K562 (cell line): ENCODE measurements around the gene LARP7.

Source experiments
- ATF1 ChIP-seq, 2 experiments: fragments of 450-650 bp in 1 of 2; IDR thresholded peaks; 2 replicates each; pipeline ENCODE4 v1.6.1; 2016; ENCODE audit warnings: missing compliant biosample characterization in 1 of 2, missing genetic modification characterization in 1 of 2
- GTF2F1 ChIP-seq: IDR thresholded peaks from 2 replicates; pipeline ENCODE4 v1.6.1; 2011; ENCODE audit warnings: low read depth, low read length, improper control_type of control experiment
- JUNB ChIP-seq: fragments of 450-650 bp; formaldehyde crosslinking; conservative IDR thresholded peaks from 2 replicates; pipeline ENCODE4 v1.4.0; 2020; ENCODE audit warnings: mild to moderate bottlenecking
- POLR3A ChIP-seq: IDR thresholded peaks from 2 replicates; pipeline ENCODE4 v1.6.1; 2011; ENCODE audit warnings: borderline replicate concordance, mild to moderate bottlenecking, moderate library complexity; ENCODE audit not compliant: insufficient read length, insufficient read depth; ENCODE audit errors: extremely low read depth
- RBM34 ChIP-seq: fragments of 200-400 bp; formaldehyde crosslinking; IDR thresholded peaks from 2 replicates; pipeline ENCODE4 v1.6.1; 2018; ENCODE audit warnings: low read length, borderline replicate concordance; ENCODE audit not compliant: insufficient read depth
- TEAD2 ChIP-seq: fragments of 450-650 bp; IDR thresholded peaks from 2 replicates; pipeline ENCODE4 v1.6.1; 2016; ENCODE audit warnings: missing genetic modification characterization, control low read depth, missing compliant biosample characterization
- TRIM24 ChIP-seq, 2 experiments: fragments of 450-650 bp; IDR thresholded peaks; 2 replicates each; pipeline ENCODE4 v1.6.1; 2016
- XRCC4 ChIP-seq: IDR thresholded peaks from one replicate; pipeline ENCODE4 v1.6.1; 2011; ENCODE audit not compliant: insufficient read depth, insufficient read length; ENCODE audit errors: extremely low read depth
- ZBTB8A ChIP-seq: fragments of 450-650 bp; IDR thresholded peaks from 2 replicates; pipeline ENCODE4 v1.6.1; 2018; ENCODE audit warnings: mild to moderate bottlenecking, moderate library complexity; ENCODE audit not compliant: partially characterized antibody
- ZNF707 ChIP-seq: fragments of 250-450 bp; sonication (Bioruptor Pico); conservative IDR thresholded peaks from 2 replicates; pipeline ENCODE4 v1.8.0; 2022; ENCODE audit warnings: inconsistent platforms, mild to moderate bottlenecking, moderate library complexity
- TF ChIP-seq, protein P1 (sequence below), 3 experiments: IDR thresholded peaks in 2 of 3; conservative IDR thresholded peaks in 1 of 3; 2 replicates each; pipeline ENCODE4 v1.5.1; 2011 to 2012; ENCODE audit warnings: low read length in 3 of 3, mild to moderate bottlenecking in 3 of 3, control low read depth in 2 of 3, improper control_type of control experiment in 1 of 3, inconsistent platforms in 1 of 3, low read depth in 1 of 3, mixed read lengths in 1 of 3, moderate library complexity in 1 of 3; ENCODE audit not compliant: insufficient read depth in 2 of 3

DNA sequence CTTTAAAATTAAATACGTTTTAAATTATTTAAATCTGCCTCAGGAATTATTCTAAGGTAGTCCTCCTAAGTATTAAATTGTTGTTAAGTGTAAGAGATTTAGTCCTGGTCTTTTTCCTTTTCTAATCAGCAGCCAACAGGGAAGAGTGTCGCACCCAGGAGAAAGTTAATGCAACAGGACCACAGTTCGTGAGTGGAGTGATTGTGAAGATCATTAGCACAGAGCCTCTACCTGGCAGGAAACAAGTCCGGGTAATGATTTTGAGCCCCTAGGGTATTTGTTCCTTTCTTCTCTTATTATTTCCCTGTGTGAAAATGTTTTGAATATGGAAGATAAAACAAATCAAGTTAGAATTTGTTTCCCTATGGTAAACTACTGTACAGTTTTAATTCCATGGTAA lies 13.4 kb downstream of the LARP7 start:
- TF ChIP-seq TRIM24 (IDR thresholded peaks at IDR 0.05) (no peak), RBM34 (no peak), TEAD2 (tag) (no peak), POLR3A (no peak), ZNF707 (CRISPR knock-in tag) (no peak), ATF1 (CRISPR knock-in tag; IDR thresholded peaks at IDR 0.05) (no peak), ATF1 (tag; IDR thresholded peaks at IDR 0.05) (no peak), ZBTB8A (no peak), JUNB (CRISPR knock-in tag) (no peak), XRCC4 (no peak), GTF2F1 (no peak)
- TF ChIP-seq, protein P1, sequence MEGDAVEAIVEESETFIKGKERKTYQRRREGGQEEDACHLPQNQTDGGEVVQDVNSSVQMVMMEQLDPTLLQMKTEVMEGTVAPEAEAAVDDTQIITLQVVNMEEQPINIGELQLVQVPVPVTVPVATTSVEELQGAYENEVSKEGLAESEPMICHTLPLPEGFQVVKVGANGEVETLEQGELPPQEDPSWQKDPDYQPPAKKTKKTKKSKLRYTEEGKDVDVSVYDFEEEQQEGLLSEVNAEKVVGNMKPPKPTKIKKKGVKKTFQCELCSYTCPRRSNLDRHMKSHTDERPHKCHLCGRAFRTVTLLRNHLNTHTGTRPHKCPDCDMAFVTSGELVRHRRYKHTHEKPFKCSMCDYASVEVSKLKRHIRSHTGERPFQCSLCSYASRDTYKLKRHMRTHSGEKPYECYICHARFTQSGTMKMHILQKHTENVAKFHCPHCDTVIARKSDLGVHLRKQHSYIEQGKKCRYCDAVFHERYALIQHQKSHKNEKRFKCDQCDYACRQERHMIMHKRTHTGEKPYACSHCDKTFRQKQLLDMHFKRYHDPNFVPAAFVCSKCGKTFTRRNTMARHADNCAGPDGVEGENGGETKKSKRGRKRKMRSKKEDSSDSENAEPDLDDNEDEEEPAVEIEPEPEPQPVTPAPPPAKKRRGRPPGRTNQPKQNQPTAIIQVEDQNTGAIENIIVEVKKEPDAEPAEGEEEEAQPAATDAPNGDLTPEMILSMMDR (IDR thresholded peaks at IDR 0.05 in 2 of 3, conservative IDR thresholded peaks at IDR 0.05 in 1 of 3; ENCODE audit: insufficient read depth in 2 of 3, low read depth in 1 of 3, low read length in 3 of 3), result no peak
